Liver (tissue), 3 donors: ENCODE data around the gene RAD51B.

Experiments used
- CTCF ChIP-seq: fragments of 150-350 bp; IDR thresholded peaks from 2 replicates; pipeline ENCODE4 v1.5.1; 2017; ENCODE audit warnings: improper control_type of control experiment, low read depth, low read length; ENCODE audit not compliant: missing input control
- GABPA ChIP-seq, 2 donors: IDR thresholded peaks in 1 of 2; conservative IDR thresholded peaks in 1 of 2; 2 replicates each; pipeline ENCODE4 v1.6.1; 2016; ENCODE audit warnings: antibody characterized with exemption in 2 of 2, mild to moderate bottlenecking in 1 of 2, moderate library complexity in 1 of 2
- JUND ChIP-seq, 2 donors: IDR thresholded peaks; 2 replicates each; pipeline ENCODE4 v1.6.1; 2016; ENCODE audit warnings: antibody characterized with exemption in 2 of 2
- RAD21 ChIP-seq, 2 donors: IDR thresholded peaks; 2 replicates each; pipeline ENCODE4 v1.6.1; 2016; ENCODE audit warnings: antibody characterized with exemption in 2 of 2, mild to moderate bottlenecking in 2 of 2
- REST ChIP-seq: IDR thresholded peaks from 2 replicates; pipeline ENCODE4 v1.6.1; 2016; ENCODE audit warnings: antibody characterized with exemption, mild to moderate bottlenecking
- SP1 ChIP-seq: IDR thresholded peaks from 2 replicates; pipeline ENCODE4 v1.6.1; 2018; ENCODE audit warnings: antibody characterized with exemption, mild to moderate bottlenecking
- TAF1 ChIP-seq: conservative IDR thresholded peaks from 2 replicates; pipeline ENCODE4 v1.6.1; 2016; ENCODE audit warnings: antibody characterized with exemption, mild to moderate bottlenecking
- ZBTB33 ChIP-seq: IDR thresholded peaks from 2 replicates; pipeline ENCODE4 v1.6.1; 2016; ENCODE audit warnings: antibody characterized with exemption
- donor health status: healthy.
- donor health status: healthy.

- TF ChIP-seq CTCF = no peak
- TF ChIP-seq REST = peak; percentile 25
- TF ChIP-seq RAD21 (IDR thresholded peaks at IDR 0.05) = peak; percentile 24 to 31
- no peak for TF ChIP-seq TAF1
- no peak for TF ChIP-seq GABPA (IDR thresholded peaks at IDR 0.05 in 1 of 2, conservative IDR thresholded peaks at IDR 0.05 in 1 of 2)
- peak in 1 of 2 donors; percentile 31 for TF ChIP-seq JUND (IDR thresholded peaks at IDR 0.05)
- TF ChIP-seq ZBTB33 = no peak
- peak; percentile 35 for TF ChIP-seq SP1
These were observed 905.3 kb downstream of the RAD51B start for GRCh38 chr14:68724914-68725313.
